Tibial artery (tissue), 4 donors: Measurements from ENCODE around the gene DNTT.

Experiments used
- DNase-seq, 2 donors: peaks; one replicate each; pipeline ENCODE4 v3.0.0-alpha.2; 2019
- H3K27ac ChIP-seq, 2 donors: fragments of 200-600 bp; sonication (generic) in 1 of 2; 1 replicate in 1 of 2; 2 replicates in 1 of 2; pipeline ENCODE4 v1.5.1; 2018 to 2019; ENCODE audit warnings: mild to moderate bottlenecking in 1 of 2
- H3K27me3 ChIP-seq, 2 donors: fragments of 200-600 bp; sonication (generic) in 1 of 2; one replicate each; pipeline versions ENCODE4 v1.5.1 to v1.6.0; 2016 to 2019
- H3K36me3 ChIP-seq, 3 donors: fragments of 200-600 bp; sonication (generic) in 2 of 3; one replicate each; pipeline ENCODE4 v1.5.1; 2016 to 2019; ENCODE audit warnings: mild to moderate bottlenecking in 2 of 3
- H3K4me1 ChIP-seq, 4 donors: fragments of 200-600 bp; sonication (generic) in 2 of 4; 1 replicate in 3 of 4; 2 replicates in 1 of 4; pipeline ENCODE4 v1.5.1; 2016 to 2019
- H3K4me3 ChIP-seq, 2 donors: fragments of 200-600 bp; sonication (generic) in 1 of 2; 1 replicate in 1 of 2; 2 replicates in 1 of 2; pipeline ENCODE4 v1.5.1; 2018 to 2019; ENCODE audit warnings: mild to moderate bottlenecking in 2 of 2
- H3K9me3 ChIP-seq, 3 donors: fragments of 200-600 bp; sonication (generic) in 1 of 3; one replicate each; pipeline ENCODE4 v1.5.1; 2016 to 2019
- CTCF ChIP-seq, 2 experiments: fragments of 200-600 bp in 1 of 2; fragments of 450-650 bp in 1 of 2; IDR thresholded peaks; one replicate each; pipeline ENCODE4 v1.5.1; 2017 to 2019; ENCODE audit warnings: antibody characterized with exemption in 2 of 2, mild to moderate bottlenecking in 1 of 2, moderate library complexity in 1 of 2
- intact Hi-C: fragments of 100-400 bp; cut with DNase I; formaldehyde crosslinking; loops from one replicate; pipeline ENCODE4 v1.15.0; 2023; ENCODE audit warnings: low total_unique reads

The DNTT gene

DNA sequence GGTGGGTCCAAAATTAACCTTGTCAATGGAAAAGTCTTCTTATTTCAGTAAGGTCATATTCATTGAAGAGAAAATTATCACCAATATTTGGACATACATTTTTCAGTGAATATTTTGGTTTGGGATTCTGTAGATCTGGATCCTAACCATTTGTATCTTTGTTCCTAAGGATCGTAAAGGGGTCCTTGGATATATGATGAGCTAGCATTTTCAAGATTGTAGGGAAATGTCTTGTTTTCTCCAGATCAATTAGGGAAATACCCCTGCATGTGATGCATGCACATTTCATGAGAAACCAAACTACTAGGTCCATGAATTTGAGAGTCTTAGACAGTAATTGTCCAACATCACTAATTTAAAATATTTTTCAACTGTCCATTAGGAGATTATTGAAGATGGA lies 18.0 kb downstream of the DNTT start:
- intact Hi-C loops = no loop called here
- Histone ChIP-seq H3K27me3 (peaks cover 0 to 23% of the 10 kb centered on the region in 2 donors), H3K4me1 (no peaks in the 10 kb centered on the region), H3K9me3 (no peaks in the 10 kb centered on the region), H3K4me3 (no peak overlapping the region), H3K36me3 (no peaks in the 10 kb centered on the region), H3K27ac (no peak overlapping the region)
- DNase-seq = no peak
- no peak for TF ChIP-seq CTCF (IDR thresholded peaks at IDR 0.05)

GRCh38 chr10:96324447-96324846 lies 20.2 kb downstream of the DNTT start:
- no peak for DNase-seq
- Histone ChIP-seq H3K4me1 (no peaks in the 10 kb centered on the region), H3K9me3 (no peaks in the 10 kb centered on the region), H3K4me3 (no peak overlapping the region), H3K36me3 (no peaks in the 10 kb centered on the region), H3K27ac (no peak overlapping the region), H3K27me3 (peaks cover 0 to 26% of the 10 kb centered on the region in 2 donors)
- TF ChIP-seq CTCF (IDR thresholded peaks at IDR 0.05) = no peak
- intact Hi-C loops = no loop called here

DNA sequence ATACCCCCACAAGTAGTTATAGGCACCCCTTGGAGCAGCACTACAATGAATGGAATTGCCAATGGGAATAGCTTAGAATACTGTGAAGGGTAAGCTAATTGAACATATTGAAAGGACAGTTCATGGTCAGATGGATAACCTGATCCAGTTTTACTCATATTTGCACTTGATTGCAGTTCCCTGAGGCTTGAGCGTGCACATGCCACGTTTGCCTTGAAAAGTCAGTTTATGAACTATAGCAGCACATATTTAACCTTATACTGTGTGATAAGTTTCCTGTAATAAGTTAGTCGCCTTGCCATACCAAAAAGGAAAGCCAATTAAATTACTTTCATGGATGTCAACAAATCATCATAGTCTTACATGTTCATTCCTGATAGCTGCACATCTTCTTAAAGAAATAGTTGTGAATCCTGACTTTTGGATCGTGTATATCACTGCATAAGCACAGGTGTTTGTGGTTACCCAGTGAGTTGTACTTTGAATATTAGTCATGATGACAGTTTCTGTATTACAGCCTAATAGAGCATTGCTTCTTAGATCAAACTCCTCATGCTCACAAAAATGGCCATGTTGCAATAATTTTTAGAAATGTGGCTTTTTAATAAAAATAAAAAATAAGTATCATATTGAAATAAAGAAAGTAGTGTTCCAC lies 21.6 kb downstream of the DNTT start:
- no peaks in the 10 kb centered on the region for H3K4me1 ChIP-seq
- intact Hi-C loops = no loop called here
- H3K4me3 ChIP-seq = no peak overlapping the region
- H3K36me3 ChIP-seq = no peaks in the 10 kb centered on the region
- H3K9me3 ChIP-seq = no peaks in the 10 kb centered on the region
- peaks cover 0 to 30% of the 10 kb centered on the region in 2 donors for H3K27me3 ChIP-seq
- no peak overlapping the region for H3K27ac ChIP-seq
- DNase-seq = no peak
- TF ChIP-seq CTCF (IDR thresholded peaks at IDR 0.05) = no peak

DNA sequence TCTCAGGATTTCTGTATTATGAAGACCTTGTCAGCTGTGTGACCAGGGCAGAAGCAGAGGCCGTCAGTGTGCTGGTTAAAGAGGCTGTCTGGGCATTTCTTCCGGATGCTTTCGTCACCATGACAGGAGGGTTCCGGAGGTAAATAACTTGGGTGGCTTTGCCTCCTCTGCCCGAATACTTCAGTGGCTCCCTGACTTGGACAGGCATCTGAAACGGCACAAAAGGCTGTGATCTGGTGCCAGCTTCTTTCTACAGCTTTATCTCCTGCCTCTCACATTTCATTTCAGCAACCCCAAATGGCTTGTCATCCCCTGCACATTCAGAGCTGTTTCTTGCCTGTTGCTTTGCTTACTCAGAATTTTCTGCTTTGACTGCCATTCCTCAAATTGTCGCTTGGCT lies 23.2 kb downstream of the DNTT start:
- Histone ChIP-seq H3K4me3 (no peak overlapping the region), H3K36me3 (no peaks in the 10 kb centered on the region), H3K27me3 (peaks cover 0 to 21% of the 10 kb centered on the region in 2 donors), H3K9me3 (no peaks in the 10 kb centered on the region), H3K27ac (no peak overlapping the region), H3K4me1 (no peaks in the 10 kb centered on the region)
- intact Hi-C loops = no loop called here
- no peak for DNase-seq
- no peak for TF ChIP-seq CTCF (IDR thresholded peaks at IDR 0.05)

DNA sequence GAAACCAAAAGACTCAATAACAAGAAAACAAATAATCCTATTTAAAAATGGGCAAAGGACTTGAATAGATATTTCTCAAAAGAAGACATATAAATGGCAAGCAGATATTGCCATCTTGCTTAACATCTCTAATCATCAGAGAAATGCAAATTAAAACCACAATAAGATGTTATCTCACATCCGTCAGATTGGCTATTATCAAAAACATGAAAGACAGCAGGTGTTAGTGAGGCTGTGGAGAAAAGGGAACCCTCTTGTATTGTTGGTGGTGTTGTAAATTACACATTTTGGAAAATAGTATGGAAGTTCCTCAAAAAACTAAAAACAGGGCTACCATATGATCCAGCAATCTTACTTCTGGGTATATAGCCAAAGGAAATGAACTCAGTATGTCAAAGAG lies 28.9 kb downstream of the DNTT start:
- no peaks in the 10 kb centered on the region for H3K36me3 ChIP-seq
- no peak for TF ChIP-seq CTCF (IDR thresholded peaks at IDR 0.05)
- H3K9me3 ChIP-seq = no peaks in the 10 kb centered on the region
- H3K27ac ChIP-seq = no peak overlapping the region
- no peak overlapping the region for H3K4me3 ChIP-seq
- intact Hi-C loops = no loop called here
- no peaks in the 10 kb centered on the region for H3K4me1 ChIP-seq
- peaks cover 0 to 17% of the 10 kb centered on the region in 2 donors for H3K27me3 ChIP-seq
- DNase-seq = no peak
